AG10803 (cell line): ENCODE results near the gene GPR35.

Experiments
- DNase-seq: peaks from one replicate; pipeline ENCODE4 v3.0.0; 2010; ENCODE audit warnings: low read depth
- H3K4me3 ChIP-seq: 2 replicates; pipeline ENCODE4 v1.5.1; 2011; ENCODE audit warnings: mild to moderate bottlenecking, low read length, control low read depth
- TF ChIP-seq, protein P1 (sequence below): conservative IDR thresholded peaks from 2 replicates; pipeline ENCODE4 v1.5.1; 2011; ENCODE audit warnings: mild to moderate bottlenecking, low read length, control low read depth, inconsistent platforms

Gene GPR35

DNA sequence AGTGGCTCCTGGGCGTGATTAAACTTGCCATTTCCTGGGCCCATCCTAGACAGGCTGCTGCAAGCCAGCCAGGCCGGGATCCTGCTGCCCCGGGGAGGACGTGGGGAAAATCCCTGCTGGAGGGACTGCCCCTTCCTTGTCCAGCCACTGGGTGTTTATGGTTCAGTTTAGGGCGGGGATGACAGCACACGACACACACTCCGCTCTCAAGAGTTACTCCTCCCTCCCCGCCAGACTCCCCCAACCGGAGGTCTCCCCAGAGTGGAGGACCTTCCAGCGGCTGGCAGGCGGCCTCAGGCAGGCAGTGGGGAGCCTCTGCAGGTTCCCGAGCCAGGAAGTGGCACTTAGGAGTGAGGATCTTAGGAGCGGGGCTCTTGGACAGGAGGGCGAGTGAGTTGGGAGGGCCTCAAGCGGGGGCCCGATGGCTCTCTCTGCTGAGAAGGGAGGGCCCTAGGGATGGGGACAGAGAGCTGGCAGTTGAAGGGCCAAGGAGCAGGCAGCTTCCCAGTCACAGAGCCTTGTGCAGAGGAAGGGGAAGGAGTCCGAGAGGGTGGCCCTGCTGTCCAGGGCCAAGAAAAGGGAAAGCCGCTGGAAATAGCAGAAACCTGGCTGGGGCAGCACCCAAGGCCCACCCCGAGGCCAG lies 5.7 kb upstream of the GPR35 start:
- no peak overlapping the region for H3K4me3 ChIP-seq
- TF ChIP-seq, protein P1, sequence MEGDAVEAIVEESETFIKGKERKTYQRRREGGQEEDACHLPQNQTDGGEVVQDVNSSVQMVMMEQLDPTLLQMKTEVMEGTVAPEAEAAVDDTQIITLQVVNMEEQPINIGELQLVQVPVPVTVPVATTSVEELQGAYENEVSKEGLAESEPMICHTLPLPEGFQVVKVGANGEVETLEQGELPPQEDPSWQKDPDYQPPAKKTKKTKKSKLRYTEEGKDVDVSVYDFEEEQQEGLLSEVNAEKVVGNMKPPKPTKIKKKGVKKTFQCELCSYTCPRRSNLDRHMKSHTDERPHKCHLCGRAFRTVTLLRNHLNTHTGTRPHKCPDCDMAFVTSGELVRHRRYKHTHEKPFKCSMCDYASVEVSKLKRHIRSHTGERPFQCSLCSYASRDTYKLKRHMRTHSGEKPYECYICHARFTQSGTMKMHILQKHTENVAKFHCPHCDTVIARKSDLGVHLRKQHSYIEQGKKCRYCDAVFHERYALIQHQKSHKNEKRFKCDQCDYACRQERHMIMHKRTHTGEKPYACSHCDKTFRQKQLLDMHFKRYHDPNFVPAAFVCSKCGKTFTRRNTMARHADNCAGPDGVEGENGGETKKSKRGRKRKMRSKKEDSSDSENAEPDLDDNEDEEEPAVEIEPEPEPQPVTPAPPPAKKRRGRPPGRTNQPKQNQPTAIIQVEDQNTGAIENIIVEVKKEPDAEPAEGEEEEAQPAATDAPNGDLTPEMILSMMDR = no peak
- DNase-seq = no peak

DNA sequence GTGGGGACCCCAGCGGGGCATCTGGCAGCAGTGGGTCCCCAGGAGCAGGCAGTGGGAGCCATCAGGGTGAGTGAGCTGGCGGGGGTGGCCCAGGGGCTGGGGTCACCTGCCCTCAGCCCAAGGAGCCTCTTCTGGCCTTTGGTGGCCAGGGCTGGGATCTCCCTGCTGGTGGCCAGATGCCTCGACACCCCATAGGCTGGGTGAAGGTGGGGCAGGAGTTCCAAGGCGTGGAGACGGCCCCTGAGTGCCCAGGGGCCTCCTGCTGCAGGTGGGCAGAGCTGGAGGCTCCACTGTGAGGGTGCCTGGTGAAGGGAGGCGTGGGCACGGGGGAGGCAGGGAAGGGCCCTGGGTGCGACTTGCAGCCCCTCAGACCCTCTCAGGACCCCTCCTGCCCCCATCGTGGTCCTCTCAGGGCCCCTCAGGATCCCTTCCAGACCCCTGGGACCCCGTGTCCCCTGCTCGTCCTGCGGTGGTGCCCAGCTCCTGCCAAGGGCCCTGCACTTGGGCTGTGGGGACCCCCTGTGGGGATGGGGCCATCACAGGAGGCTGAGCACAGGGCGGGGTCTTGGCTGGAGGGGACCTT lies 5.0 kb upstream of the GPR35 start:
- TF ChIP-seq, protein P1 = no peak
- no peak overlapping the region for H3K4me3 ChIP-seq
- no peak for DNase-seq

DNA sequence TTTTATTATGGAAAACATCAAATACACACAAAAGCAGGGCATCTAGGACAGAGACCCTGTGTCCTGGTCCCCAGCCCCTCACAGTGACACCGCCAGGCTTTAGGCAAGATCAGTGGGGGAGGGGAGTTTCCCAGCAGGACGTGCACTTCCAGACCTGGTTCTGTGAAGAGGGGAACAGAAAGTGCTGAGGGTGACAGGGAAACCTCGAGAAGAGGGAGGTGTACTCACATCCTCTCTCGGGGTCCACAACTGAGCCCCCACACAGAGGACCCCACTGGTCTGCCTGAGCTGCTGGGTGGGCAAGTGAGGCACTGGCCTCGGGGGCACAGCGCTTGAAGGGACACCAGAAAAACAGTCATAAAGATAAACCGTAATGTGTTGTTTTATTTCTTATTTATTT lies 4.4 kb upstream of the GPR35 start:
- no peak for DNase-seq
- no peak overlapping the region for H3K4me3 ChIP-seq
- TF ChIP-seq, protein P1 = no peak

DNA sequence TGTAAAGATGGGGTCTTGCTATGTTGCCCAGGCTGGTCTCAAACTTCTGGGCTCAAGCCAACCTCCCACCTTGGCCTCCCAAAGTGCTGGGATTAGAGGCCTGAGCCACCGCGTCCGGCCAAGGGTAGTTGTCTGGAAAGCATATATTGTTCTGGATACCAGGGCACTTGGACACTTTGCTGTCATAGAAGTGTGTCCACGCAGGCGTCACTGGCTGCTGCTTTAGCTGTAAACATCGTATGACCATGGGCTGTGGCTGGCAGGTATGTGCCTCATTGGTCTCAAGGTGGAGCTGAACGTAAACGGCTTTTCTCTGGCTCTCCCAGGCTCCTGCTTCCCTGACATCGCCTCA lies 3.2 kb upstream of the GPR35 start:
- DNase-seq = no peak
- H3K4me3 ChIP-seq = no peak overlapping the region
- TF ChIP-seq, protein P1 = no peak

DNA sequence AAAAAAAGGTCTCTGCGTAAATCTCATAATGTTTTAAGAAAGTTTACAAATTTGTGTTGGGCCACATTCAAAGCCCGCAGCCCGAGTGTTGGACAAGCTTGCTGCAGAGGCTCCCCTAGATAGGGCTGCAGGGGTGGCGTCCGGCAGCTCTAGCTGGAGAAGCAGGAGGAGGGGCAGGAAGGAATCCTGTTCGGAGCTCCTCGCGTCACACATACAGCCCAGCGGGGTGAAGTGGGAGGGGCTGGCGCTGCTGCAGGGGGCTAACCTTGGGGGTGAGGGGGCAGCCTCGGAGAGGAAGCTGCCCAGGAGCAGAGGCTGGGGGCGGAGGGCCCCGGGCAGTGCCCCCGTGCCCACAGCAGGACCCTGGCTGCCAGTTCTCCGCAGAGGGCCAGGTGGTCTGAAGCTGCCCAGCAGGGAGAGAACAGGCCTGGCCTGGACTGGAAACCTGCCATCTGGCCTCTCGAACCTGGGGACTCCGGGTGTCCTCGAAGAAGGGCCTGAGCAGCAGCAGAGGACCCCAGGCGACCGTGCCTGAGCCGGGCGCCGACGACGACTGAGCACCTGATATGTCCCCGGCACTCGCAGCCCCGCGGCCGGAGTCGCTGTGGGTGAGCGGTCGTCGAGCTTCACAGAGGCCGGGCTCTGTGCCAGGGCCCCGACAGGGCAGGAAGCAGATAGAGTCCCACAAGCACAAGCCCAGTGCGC lies 2.6 kb upstream of the GPR35 start:
- no peak for DNase-seq
- H3K4me3 ChIP-seq = no peak overlapping the region
- TF ChIP-seq, protein P1 = no peak

DNA sequence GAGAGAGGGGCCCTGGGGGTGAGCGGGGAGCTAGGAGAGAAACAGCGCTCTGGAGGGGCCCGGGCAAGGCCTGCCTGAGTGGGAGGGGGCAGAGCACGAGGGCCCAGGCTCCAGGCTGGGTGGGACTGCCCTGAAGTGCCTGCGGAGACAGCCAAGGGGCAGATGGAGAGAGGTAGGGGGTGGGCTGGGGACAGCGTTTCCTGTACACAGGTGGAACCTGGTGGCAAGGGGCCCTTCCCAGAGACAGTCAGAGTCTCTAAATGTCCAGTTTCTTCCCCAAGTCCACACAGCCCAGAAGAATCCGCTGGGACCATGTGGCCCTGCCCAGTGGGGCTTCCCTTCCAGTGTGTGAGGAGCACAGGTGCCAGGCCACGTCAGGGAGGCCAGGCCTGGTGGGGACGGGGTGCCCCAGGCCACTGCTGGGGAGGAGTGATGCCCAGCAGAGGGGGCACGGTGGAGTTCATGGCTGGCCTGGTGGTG lies 1.7 kb upstream of the GPR35 start:
- TF ChIP-seq, protein P1 = no peak
- no peak overlapping the region for H3K4me3 ChIP-seq
- DNase-seq = no peak
